ENCODE data around the gene TMEM150A. TPM values are rescaled to one million over a fixed set of nuclear protein-coding genes. Genes with fewer than 3 reads are reported as not detected.
A peak's percentile ranks its signal among the peaks of the same experiment; 100 is the strongest.

TMEM150A gene
- total RNA-seq, 1 experiment from 2014 or later = 19.3 TPM

DNA sequence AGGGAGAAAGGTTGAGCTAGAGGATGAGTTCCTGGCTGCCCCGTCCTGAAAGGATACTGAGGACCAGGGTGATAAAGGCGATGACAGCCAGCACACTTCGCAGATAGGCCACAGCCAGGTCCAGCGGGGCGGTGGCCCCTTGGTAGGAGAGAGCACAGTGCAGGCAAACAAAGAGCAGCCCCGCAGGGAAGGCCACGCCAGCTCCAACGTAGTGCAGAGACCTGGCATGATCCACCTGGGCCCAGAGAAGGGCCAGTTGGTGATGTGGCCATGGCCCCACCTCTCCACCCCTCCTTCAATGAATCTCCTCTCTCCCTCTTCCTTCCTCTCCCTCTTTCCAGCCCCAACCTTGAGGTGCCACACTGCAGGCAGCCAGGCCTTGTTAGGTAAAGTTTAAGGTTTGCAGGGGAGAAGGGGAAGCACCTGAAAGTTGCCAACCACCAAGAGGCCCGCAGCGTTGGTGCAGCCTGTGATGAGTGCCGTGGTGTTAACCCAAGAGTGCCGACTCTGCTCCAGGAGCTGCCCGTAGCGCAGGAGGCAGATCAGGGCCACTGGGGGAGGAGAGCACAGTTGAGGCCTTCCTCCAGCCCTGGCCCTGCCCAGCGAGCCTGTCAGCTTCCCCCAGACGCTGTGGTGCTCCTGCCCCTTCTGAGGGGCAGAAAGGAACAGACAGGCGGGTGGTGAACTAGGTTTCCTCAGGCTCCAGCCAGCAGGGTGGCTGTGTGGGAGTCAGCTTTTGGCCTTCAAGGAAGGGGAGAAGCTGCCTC is 2.8 kb downstream of the TMEM150A start:
- Histone ChIP-seq H2BK20ac (ENCODE audit: low read depth, low read length, poor library complexity, severe bottlenecking) (no peak overlapping the region), H3K14ac (ENCODE audit: insufficient read depth, low read length) (no peak overlapping the region), H3K4me2 (ENCODE audit: insufficient read depth, insufficient read length, low read length) (no peak overlapping the region), H3K56ac (ENCODE audit: insufficient read length, low read depth, low read length) (no peak overlapping the region), H2AFZ (ENCODE audit: low read length) (no peak overlapping the region), H2BK120ac (ENCODE audit: low read depth, low read length, poor library complexity, severe bottlenecking) (no peak overlapping the region), H3K9me3 (ENCODE audit: control insufficient read depth, low read depth, low read length) (no peaks in the 10 kb centered on the region), H3T11ph (ENCODE audit: low read length) (no peak overlapping the region), H2BK12ac (ENCODE audit: insufficient read length, low read depth, low read length) (no peak overlapping the region), H4K20me1 (ENCODE audit: control insufficient read depth, insufficient read depth, insufficient read length) (no peaks in the 10 kb centered on the region), H3K23ac (ENCODE audit: insufficient read length, low read depth, low read length) (no peak overlapping the region), H3K79me2 (ENCODE audit: insufficient read depth, low read length) (no peaks in the 10 kb centered on the region), H3K4ac (ENCODE audit: low read depth, low read length) (no peak overlapping the region), H3K79me1 (ENCODE audit: insufficient read depth, low read depth, low read length, poor library complexity, severe bottlenecking) (no peaks in the 10 kb centered on the region), H3K4me1 (ENCODE audit: insufficient read depth, low read length) (peaks cover 3% of the 10 kb centered on the region; the same call in 1 of the 2 replicates), H3K18ac (ENCODE audit: insufficient read length, low read depth, low read length) (no peak overlapping the region), H4K5ac (ENCODE audit: insufficient read length, low read depth, low read length) (no peak overlapping the region), H2BK15ac (ENCODE audit: low read depth, low read length) (no peak overlapping the region), H3K9ac (ENCODE audit: extremely low read depth, insufficient read length, low read length) (no peak overlapping the region), H2AK5ac (ENCODE audit: insufficient read length, low read length) (no peak overlapping the region), H4K8ac (replicated peaks; ENCODE audit: insufficient read length, low read depth, low read length) (no peak overlapping the region), H2BK5ac (ENCODE audit: insufficient read length, low read length) (no peak overlapping the region), H3K27ac (ENCODE audit: insufficient read length, low read depth, low read length) (no peak overlapping the region), H3K27me3 (ENCODE audit: insufficient read depth, low read length) (no peaks in the 10 kb centered on the region), H4K91ac (ENCODE audit: insufficient read length, low read depth, low read length) (no peak overlapping the region), H3K23me2 (ENCODE audit: insufficient read length, low read depth, low read length, poor library complexity, severe bottlenecking) (peaks cover 14% of the 10 kb centered on the region)
- Mint-ChIP-seq H3K4me1 (peaks cover 20 to 25% of the 10 kb centered on the region in 2 experiments), H3K4me3 (no peak overlapping the region), H3K27me3 (ENCODE audit: low read depth) (no peaks in the 10 kb centered on the region; the same call in 1 of the 2 replicates), H3K9me3 (no peaks in the 10 kb centered on the region), H3K27ac (peak overlapping the region in 1 of 3 experiments; percentile 67; a peak in 1 of 7 replicates), H3K36me3 (ENCODE audit: insufficient read depth in 1 of 3, low read depth in 3 of 3) (peaks cover 0 to 24% (median 21%) of the 10 kb centered on the region in 3 experiments; a peak in 5 of 7 replicates)
- no peak for DNase-seq
- no CpG with 5 or more reads among the region's 17 CpGs for WGBS (ENCODE audit: extremely low coverage, insufficient read length, low lambda C conversion rate)
- TF ChIP-seq, protein P1, sequence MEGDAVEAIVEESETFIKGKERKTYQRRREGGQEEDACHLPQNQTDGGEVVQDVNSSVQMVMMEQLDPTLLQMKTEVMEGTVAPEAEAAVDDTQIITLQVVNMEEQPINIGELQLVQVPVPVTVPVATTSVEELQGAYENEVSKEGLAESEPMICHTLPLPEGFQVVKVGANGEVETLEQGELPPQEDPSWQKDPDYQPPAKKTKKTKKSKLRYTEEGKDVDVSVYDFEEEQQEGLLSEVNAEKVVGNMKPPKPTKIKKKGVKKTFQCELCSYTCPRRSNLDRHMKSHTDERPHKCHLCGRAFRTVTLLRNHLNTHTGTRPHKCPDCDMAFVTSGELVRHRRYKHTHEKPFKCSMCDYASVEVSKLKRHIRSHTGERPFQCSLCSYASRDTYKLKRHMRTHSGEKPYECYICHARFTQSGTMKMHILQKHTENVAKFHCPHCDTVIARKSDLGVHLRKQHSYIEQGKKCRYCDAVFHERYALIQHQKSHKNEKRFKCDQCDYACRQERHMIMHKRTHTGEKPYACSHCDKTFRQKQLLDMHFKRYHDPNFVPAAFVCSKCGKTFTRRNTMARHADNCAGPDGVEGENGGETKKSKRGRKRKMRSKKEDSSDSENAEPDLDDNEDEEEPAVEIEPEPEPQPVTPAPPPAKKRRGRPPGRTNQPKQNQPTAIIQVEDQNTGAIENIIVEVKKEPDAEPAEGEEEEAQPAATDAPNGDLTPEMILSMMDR (conservative IDR thresholded peaks at IDR 0.05) = no peak

Data from H9 (cell line).